ENCODE data around the gene TMEM161B. TPM values are rescaled to one million over a fixed set of nuclear protein-coding genes. Genes with fewer than 3 reads are reported as not detected.

The TMEM161B gene
- total and polyA plus RNA-seq, 2 donors (not counting 3 experiments of a cell fraction or from before 2014, with no cell fraction given), result 5.3 to 11.6 TPM

GRCh38 chr5:88238732-88239131 is 29.9 kb downstream of the TMEM161B start:
- no peak for FAIRE-seq
- CTCF ChIA-PET, result interaction anchor here (1.2 kb wide), 1 partner anchor 11 kb away, joined by 5 read pairs; no protein-coding TSS in a partner anchor
- dilution Hi-C loops (cut with MboI; ENCODE audit: extremely low pct_ligation_motif_present, low sequenced_read_pairs), result no loop called here

GRCh38 chr5:88236866-88237642 is 31.6 kb downstream of the TMEM161B start:
- Histone ChIP-seq H3K4me2 (ENCODE audit: insufficient read depth, low read length) (no peak overlapping the region), H3K27ac (ENCODE audit: insufficient read depth, low read depth, low read length) (no peak overlapping the region), H3K4me3 (replicated peaks in 1 of 3; ENCODE audit: insufficient read depth in 1 of 3, low read depth in 1 of 3, low read length in 3 of 3) (no peak overlapping the region), H3K4me1 (ENCODE audit: control insufficient read depth, extremely low read depth, insufficient read depth, low read length) (no peaks in the 10 kb centered on the region), H3K9ac (replicated peaks; ENCODE audit: extremely low read depth, insufficient read depth, low read length) (no peak overlapping the region), H3K36me3 (ENCODE audit: control insufficient read depth in 2 of 2, extremely low read depth in 1 of 2, insufficient read depth in 2 of 2, low read length in 2 of 2) (no peaks in the 10 kb centered on the region), H3K9me3 (replicated peaks; ENCODE audit: control insufficient read depth, insufficient read depth, low read length) (no peaks in the 10 kb centered on the region), H3K9me1 (replicated peaks; ENCODE audit: control insufficient read depth, extremely low read depth, insufficient read depth, low read length) (no peaks in the 10 kb centered on the region), H2AFZ (ENCODE audit: low read depth, low read length) (no peak overlapping the region), H3K79me2 (ENCODE audit: control insufficient read depth, insufficient read depth, low read length) (peaks cover 8% of the 10 kb centered on the region), H3K27me3 (ENCODE audit: control insufficient read depth in 2 of 2, insufficient read depth in 2 of 2, low read length in 2 of 2) (no peaks in the 10 kb centered on the region), H4K20me1 (replicated peaks; ENCODE audit: control insufficient read depth, extremely low read depth, insufficient read depth, low read length) (peaks cover 3% of the 10 kb centered on the region)
- FAIRE-seq, result no peak
- no TSS peak for BruUV-seq (replicated peaks)
- POLR2A ChIA-PET, result interaction anchor here (0.6 kb wide), 1 partner anchor 12 kb away, joined by 5 read pairs; no protein-coding TSS in a partner anchor
- TF ChIP-seq EZH2 (IDR thresholded peaks at IDR 0.05; ENCODE audit: borderline replicate concordance, low read depth, low read length, severe bottlenecking) (no peak), POLR2A (IDR thresholded peaks at IDR 0.05; ENCODE audit: low read depth, low read length) (no peak), CTCF (IDR thresholded peaks at IDR 0.05; ENCODE audit: extremely low read depth in 1 of 2, insufficient read depth in 1 of 2, low read depth in 1 of 2, low read length in 2 of 2) (no peak), MYC (IDR thresholded peaks at IDR 0.05; ENCODE audit: low read depth, low read length) (no peak), JUN (IDR thresholded peaks at IDR 0.05; ENCODE audit: borderline replicate concordance, insufficient read depth, insufficient read length, low read depth) (no peak)
- DNase-seq (ENCODE audit: low read depth, low spot score), result no peak
- dilution Hi-C loops (cut with MboI; ENCODE audit: extremely low pct_ligation_motif_present, low sequenced_read_pairs) (no loop called here), intact Hi-C loops (cut with micrococcal nuclease) (no loop called here)
- CTCF ChIA-PET, result interaction anchor here (1.1 to 1.4 kb wide), 3 partner anchors 10 to 25 kb away, joined by 3 to 5 read pairs (median 3); no protein-coding TSS in a partner anchor

More at GRCh38 chr5:88238732-88239131, 29.9 kb downstream of the TMEM161B start:
- Histone ChIP-seq H3K9ac (replicated peaks; ENCODE audit: extremely low read depth, insufficient read depth, low read length) (no peak overlapping the region), H3K9me1 (replicated peaks; ENCODE audit: control insufficient read depth, extremely low read depth, insufficient read depth, low read length) (no peaks in the 10 kb centered on the region), H3K79me2 (ENCODE audit: control insufficient read depth, insufficient read depth, low read length) (peaks cover 16% of the 10 kb centered on the region), H3K27me3 (ENCODE audit: control insufficient read depth in 2 of 2, insufficient read depth in 2 of 2, low read length in 2 of 2) (no peaks in the 10 kb centered on the region), H3K27ac (ENCODE audit: insufficient read depth, low read depth, low read length) (no peak overlapping the region), H3K36me3 (ENCODE audit: control insufficient read depth in 2 of 2, extremely low read depth in 1 of 2, insufficient read depth in 2 of 2, low read length in 2 of 2) (no peaks in the 10 kb centered on the region), H3K4me1 (ENCODE audit: control insufficient read depth, extremely low read depth, insufficient read depth, low read length) (no peaks in the 10 kb centered on the region), H3K4me3 (replicated peaks in 1 of 3; ENCODE audit: insufficient read depth in 1 of 3, low read depth in 1 of 3, low read length in 3 of 3) (no peak overlapping the region), H2AFZ (ENCODE audit: low read depth, low read length) (no peak overlapping the region), H3K9me3 (replicated peaks; ENCODE audit: control insufficient read depth, insufficient read depth, low read length) (no peaks in the 10 kb centered on the region), H4K20me1 (replicated peaks; ENCODE audit: control insufficient read depth, extremely low read depth, insufficient read depth, low read length) (peaks cover 3% of the 10 kb centered on the region), H3K4me2 (ENCODE audit: insufficient read depth, low read length) (no peak overlapping the region)
- intact Hi-C loops (cut with micrococcal nuclease), result no loop called here
- DNase-seq (ENCODE audit: low read depth, low spot score), result no peak
- POLR2A ChIA-PET, result no interaction called here
- no TSS peak for BruUV-seq (replicated peaks)
- no peak for TF ChIP-seq POLR2AphosphoS5 (IDR thresholded peaks at IDR 0.05; ENCODE audit: insufficient read depth, low read depth, low read length)
- TF ChIP-seq FOS (IDR thresholded peaks at IDR 0.05; ENCODE audit: borderline replicate concordance, insufficient read depth, low read length), result no peak
- no peak for TF ChIP-seq GATA2 (IDR thresholded peaks at IDR 0.05; ENCODE audit: insufficient read depth, insufficient read length, low read depth, low read length)
- no peak for TF ChIP-seq MYC (IDR thresholded peaks at IDR 0.05; ENCODE audit: low read depth, low read length)
- TF ChIP-seq JUN (IDR thresholded peaks at IDR 0.05; ENCODE audit: borderline replicate concordance, insufficient read depth, insufficient read length, low read depth), result no peak
- TF ChIP-seq POLR2A (IDR thresholded peaks at IDR 0.05; ENCODE audit: low read depth, low read length), result no peak
- TF ChIP-seq EZH2 (IDR thresholded peaks at IDR 0.05; ENCODE audit: borderline replicate concordance, low read depth, low read length, severe bottlenecking), result no peak

Measured in endothelial cell of umbilical vein (primary cell).